Astrocyte (in vitro differentiated cells and primary cell): ENCODE measurements around the gene PXDN.

ENCODE experiments used
- CTCF ChIP-seq: IDR thresholded peaks from 2 replicates; pipeline ENCODE4 v1.5.1; 2011; ENCODE audit warnings: low read depth, mild to moderate bottlenecking, inconsistent platforms, low read length, moderate library complexity; ENCODE audit not compliant: insufficient read depth
- EZH2 ChIP-seq: IDR thresholded peaks from 2 replicates; pipeline ENCODE4 v1.6.1; 2012; ENCODE audit warnings: mild to moderate bottlenecking, low read length, inconsistent platforms; ENCODE audit not compliant: insufficient read depth

DNA sequence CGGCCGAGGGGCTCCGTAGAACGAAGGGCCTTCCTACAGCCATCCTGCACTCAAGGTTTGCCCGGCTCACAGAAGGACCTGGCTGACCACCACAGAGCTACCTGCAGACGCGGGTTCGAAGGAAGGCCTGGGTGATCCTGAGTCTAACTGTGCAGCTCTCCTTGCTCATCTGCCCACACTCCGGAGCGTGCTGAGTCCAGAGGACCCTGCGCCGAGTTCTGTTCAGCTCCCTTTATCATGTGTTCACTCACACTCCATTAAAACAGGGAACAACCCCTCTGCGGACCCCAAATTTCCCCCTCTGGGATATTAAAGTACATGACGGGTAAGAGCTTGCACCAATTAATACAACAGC, 138.3 kb downstream of the PXDN start:
- no peak for TF ChIP-seq CTCF
- TF ChIP-seq EZH2, result no peak
